GM12878 (cell line): ENCODE results near the gene FAM114A1. TPM values are rescaled to one million over a fixed set of nuclear protein-coding genes. Genes with fewer than 3 reads are reported as not detected.

ENCODE experiments used
- DPF2 ChIP-seq: fragments of 450-650 bp; IDR thresholded peaks from 2 replicates; pipeline ENCODE4 v1.6.1; 2017; ENCODE audit warnings: mild to moderate bottlenecking
- E2F4 ChIP-seq: IDR thresholded peaks from 2 replicates; pipeline ENCODE4 v1.6.1; 2012; ENCODE audit warnings: low read depth, low read length, improper control_type of control experiment
- FOXM1 ChIP-seq: IDR thresholded peaks from 2 replicates; pipeline ENCODE4 v1.6.1; 2012; ENCODE audit warnings: low read depth, mild to moderate bottlenecking, inconsistent platforms, low read length, moderate library complexity
- IRF4 ChIP-seq: IDR thresholded peaks from 2 replicates; pipeline ENCODE4 v1.6.1; 2011; ENCODE audit warnings: low read depth, low read length
- LARP7 ChIP-seq: fragments of 450-650 bp; IDR thresholded peaks from 2 replicates; pipeline ENCODE4 v1.6.1; 2017; ENCODE audit warnings: mild to moderate bottlenecking
- MAX ChIP-seq: IDR thresholded peaks from 2 replicates; pipeline ENCODE4 v1.6.1; 2012; ENCODE audit warnings: low read depth, low read length, improper control_type of control experiment
- NR2F1 ChIP-seq: fragments of 450-650 bp; conservative IDR thresholded peaks from 2 replicates; pipeline ENCODE4 v1.6.1; 2017; ENCODE audit warnings: mild to moderate bottlenecking
- PAX5 ChIP-seq: IDR thresholded peaks from 2 replicates; pipeline ENCODE4 v1.6.1; 2011; ENCODE audit warnings: low read depth, low read length, borderline replicate concordance
- RB1 ChIP-seq: fragments of 450-650 bp; formaldehyde crosslinking; IDR thresholded peaks from 2 replicates; pipeline ENCODE4 v1.6.1; 2017; ENCODE audit warnings: mild to moderate bottlenecking, borderline replicate concordance
- WRNIP1 ChIP-seq: IDR thresholded peaks from 2 replicates; pipeline ENCODE4 v1.6.1; 2011; ENCODE audit warnings: low read depth, low read length, improper control_type of control experiment, borderline replicate concordance
- YY1 ChIP-seq: IDR thresholded peaks from 2 replicates; pipeline ENCODE4 v1.6.1; 2011; ENCODE audit warnings: low read depth, mild to moderate bottlenecking, low read length
- ZBTB33 ChIP-seq: fragments of 450-650 bp; IDR thresholded peaks from 2 replicates; pipeline ENCODE4 v1.6.1; 2017; ENCODE audit warnings: mild to moderate bottlenecking
- ZNF687 ChIP-seq: fragments of 450-650 bp; IDR thresholded peaks from 2 replicates; pipeline ENCODE4 v1.6.1; 2017; ENCODE audit warnings: mild to moderate bottlenecking, moderate library complexity
- polyA plus RNA-seq, 11 experiments: library from polyadenylated mRNA; depleted of rRNA in 4 of 11; unstranded in 6 of 11; stranded (reverse) in 5 of 11; fragments of >200 nt; fragmentation: Nextera tagmentation in 4 of 11; fragmentation: Illumina TruSeq in 1 of 11; extraction: Ambion mirVana in 4 of 11; extraction: Trizol in 1 of 11; gene quantifications; 1 replicate in 1 of 11; 2 replicates in 10 of 11; pipeline versions ENCODE4 v1.2.1 to v1.2.3, GENCODE V29; 2011 to 2016; ENCODE audit warnings: inconsistent platforms in 2 of 11, missing spikeins in 2 of 11, low read depth in 1 of 11
- total RNA-seq, 4 experiments: library from RNA; depleted of rRNA in 3 of 4; stranded (reverse); fragments of >200 nt in 3 of 4; fragmentation: Illumina TruSeq in 1 of 4; extraction: Trizol in 1 of 4; gene quantifications; 2 replicates each; pipeline versions ENCODE4 v1.2.1 to v1.2.3, GENCODE V29; 2013 to 2021
- TF ChIP-seq, protein P1 (sequence below): fragments of 450-650 bp; formaldehyde crosslinking; IDR thresholded peaks from 2 replicates; pipeline ENCODE4 v1.4.0; 2020; ENCODE audit warnings: mild to moderate bottlenecking, moderate library complexity
- TF ChIP-seq, protein P2 (sequence below): fragments of 150-350 bp; IDR thresholded peaks from 2 replicates; pipeline ENCODE4 v1.6.1; 2016; ENCODE audit warnings: low read depth, low read length

Gene FAM114A1
- total and polyA plus RNA-seq, 10 of the 15 experiments (the other 5 are each of a cell fraction or from before 2014, with no cell fraction given): 1.3 to 6.2 (median 3.9) TPM

DNA sequence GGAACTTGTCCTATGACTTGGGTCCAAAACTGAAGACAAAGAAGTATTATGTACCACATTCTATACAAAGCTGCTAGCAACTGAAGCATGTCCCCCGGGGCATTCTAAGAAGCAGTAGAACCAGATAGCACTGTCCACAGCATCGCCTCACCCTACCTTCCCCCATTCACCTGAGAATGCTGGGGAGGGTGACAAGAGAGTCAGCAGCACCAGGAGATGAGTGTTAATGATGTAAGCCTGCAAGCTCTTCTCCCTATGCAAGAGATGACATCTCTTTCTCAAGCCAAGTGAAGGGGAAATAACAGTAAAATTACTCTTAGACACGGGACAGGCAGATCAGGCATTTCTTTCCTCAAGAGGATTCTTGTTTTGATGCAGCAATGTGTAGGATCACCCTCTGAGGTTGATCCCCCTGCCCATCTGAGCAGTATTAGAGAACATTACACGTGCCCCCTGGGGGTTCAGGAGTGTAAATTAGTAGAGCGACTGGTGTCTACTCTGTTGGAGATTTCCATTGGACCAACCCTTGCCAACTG, 49.1 kb upstream of the FAM114A1 start (continued):
- TF ChIP-seq, protein P1, sequence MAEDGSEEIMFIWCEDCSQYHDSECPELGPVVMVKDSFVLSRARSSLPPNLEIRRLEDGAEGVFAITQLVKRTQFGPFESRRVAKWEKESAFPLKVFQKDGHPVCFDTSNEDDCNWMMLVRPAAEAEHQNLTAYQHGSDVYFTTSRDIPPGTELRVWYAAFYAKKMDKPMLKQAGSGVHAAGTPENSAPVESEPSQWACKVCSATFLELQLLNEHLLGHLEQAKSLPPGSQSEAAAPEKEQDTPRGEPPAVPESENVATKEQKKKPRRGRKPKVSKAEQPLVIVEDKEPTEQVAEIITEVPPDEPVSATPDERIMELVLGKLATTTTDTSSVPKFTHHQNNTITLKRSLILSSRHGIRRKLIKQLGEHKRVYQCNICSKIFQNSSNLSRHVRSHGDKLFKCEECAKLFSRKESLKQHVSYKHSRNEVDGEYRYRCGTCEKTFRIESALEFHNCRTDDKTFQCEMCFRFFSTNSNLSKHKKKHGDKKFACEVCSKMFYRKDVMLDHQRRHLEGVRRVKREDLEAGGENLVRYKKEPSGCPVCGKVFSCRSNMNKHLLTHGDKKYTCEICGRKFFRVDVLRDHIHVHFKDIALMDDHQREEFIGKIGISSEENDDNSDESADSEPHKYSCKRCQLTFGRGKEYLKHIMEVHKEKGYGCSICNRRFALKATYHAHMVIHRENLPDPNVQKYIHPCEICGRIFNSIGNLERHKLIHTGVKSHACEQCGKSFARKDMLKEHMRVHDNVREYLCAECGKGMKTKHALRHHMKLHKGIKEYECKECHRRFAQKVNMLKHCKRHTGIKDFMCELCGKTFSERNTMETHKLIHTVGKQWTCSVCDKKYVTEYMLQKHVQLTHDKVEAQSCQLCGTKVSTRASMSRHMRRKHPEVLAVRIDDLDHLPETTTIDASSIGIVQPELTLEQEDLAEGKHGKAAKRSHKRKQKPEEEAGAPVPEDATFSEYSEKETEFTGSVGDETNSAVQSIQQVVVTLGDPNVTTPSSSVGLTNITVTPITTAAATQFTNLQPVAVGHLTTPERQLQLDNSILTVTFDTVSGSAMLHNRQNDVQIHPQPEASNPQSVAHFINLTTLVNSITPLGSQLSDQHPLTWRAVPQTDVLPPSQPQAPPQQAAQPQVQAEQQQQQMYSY (CRISPR knock-in tag): no peak
- TF ChIP-seq YY1 (0 out of 2 replicates have a peak, but pooled peaks have one; percentile 11), ZNF687 (peak; percentile 28; the same call in 1 of the 2 replicates), MAX (no peak), NR2F1 (0 out of 2 replicates have a peak, but pooled peaks have one; percentile 32), WRNIP1 (no peak), ZBTB33 (no peak), IRF4 (no peak; the same call in 1 of the 2 replicates), PAX5 (peak; percentile 82), E2F4 (no peak), RB1 (no peak), FOXM1 (no peak), DPF2 (peak; percentile 56; the same call in 1 of the 2 replicates), LARP7 (no peak)
- TF ChIP-seq, protein P2, sequence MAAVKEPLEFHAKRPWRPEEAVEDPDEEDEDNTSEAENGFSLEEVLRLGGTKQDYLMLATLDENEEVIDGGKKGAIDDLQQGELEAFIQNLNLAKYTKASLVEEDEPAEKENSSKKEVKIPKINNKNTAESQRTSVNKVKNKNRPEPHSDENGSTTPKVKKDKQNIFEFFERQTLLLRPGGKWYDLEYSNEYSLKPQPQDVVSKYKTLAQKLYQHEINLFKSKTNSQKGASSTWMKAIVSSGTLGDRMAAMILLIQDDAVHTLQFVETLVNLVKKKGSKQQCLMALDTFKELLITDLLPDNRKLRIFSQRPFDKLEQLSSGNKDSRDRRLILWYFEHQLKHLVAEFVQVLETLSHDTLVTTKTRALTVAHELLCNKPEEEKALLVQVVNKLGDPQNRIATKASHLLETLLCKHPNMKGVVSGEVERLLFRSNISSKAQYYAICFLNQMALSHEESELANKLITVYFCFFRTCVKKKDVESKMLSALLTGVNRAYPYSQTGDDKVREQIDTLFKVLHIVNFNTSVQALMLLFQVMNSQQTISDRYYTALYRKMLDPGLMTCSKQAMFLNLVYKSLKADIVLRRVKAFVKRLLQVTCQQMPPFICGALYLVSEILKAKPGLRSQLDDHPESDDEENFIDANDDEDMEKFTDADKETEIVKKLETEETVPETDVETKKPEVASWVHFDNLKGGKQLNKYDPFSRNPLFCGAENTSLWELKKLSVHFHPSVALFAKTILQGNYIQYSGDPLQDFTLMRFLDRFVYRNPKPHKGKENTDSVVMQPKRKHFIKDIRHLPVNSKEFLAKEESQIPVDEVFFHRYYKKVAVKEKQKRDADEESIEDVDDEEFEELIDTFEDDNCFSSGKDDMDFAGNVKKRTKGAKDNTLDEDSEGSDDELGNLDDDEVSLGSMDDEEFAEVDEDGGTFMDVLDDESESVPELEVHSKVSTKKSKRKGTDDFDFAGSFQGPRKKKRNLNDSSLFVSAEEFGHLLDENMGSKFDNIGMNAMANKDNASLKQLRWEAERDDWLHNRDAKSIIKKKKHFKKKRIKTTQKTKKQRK: no peak
